B cell (primary cell): ENCODE results near the gene COL11A1. TPM values are rescaled to one million over a fixed set of nuclear protein-coding genes. Genes with fewer than 3 reads are reported as not detected.

Source experiments
- ATAC-seq: fragments of 200-7000 bp; cut with Tn5 transposase; one replicate; pipeline ENCODE4 v1.10.0; 2021; ENCODE audit warnings: low read depth, mild to moderate bottlenecking, moderate number of reproducible peaks, moderate library complexity
- CTCF ChIA-PET: fragments of 350-600 bp; sonication (Branson Sonifier 250); formaldehyde crosslinking; loops from one replicate; lab custom pipeline; 2021; ENCODE audit warnings: antibody characterized with exemption, inconsistent platforms; lab: Charles Lee
- POLR2A ChIA-PET: fragments of 350-600 bp; sonication (Branson Sonifier 250); formaldehyde crosslinking; loops from one replicate; lab custom pipeline; 2021; ENCODE audit warnings: antibody characterized with exemption; lab: Charles Lee
- DNase-seq: peaks from one replicate; pipeline ENCODE4 v3.0.0; 2013
- H2AFZ ChIP-seq: 2 replicates; pipeline ENCODE4 v1.6.1; 2012; ENCODE audit warnings: mild to moderate bottlenecking, low read depth, low read length; ENCODE audit not compliant: insufficient read depth, poor library complexity, severe bottlenecking
- H3K27ac ChIP-seq, 2 donors: 1 replicate in 1 of 2; 2 replicates in 1 of 2; pipeline ENCODE4 v1.5.1; 2012 to 2013; ENCODE audit warnings: low read length in 2 of 2, mild to moderate bottlenecking in 2 of 2, moderate library complexity in 1 of 2
- H3K27me3 ChIP-seq, 4 experiments: fragments of 200-600 bp in 1 of 4; sonication (generic) in 1 of 4; replicated peaks in 1 of 4; 1 replicate in 2 of 4; 2 replicates in 2 of 4; pipeline versions ENCODE4 v1.6.1 to v1.7.0; 2013 to 2016; ENCODE audit warnings: low read length in 3 of 4, mild to moderate bottlenecking in 2 of 4, mixed read lengths in 1 of 4, moderate library complexity in 1 of 4; ENCODE audit not compliant: insufficient read depth in 4 of 4, control insufficient read depth in 3 of 4; ENCODE audit errors: control extremely low read depth in 1 of 4
- H3K36me3 ChIP-seq, 2 experiments: replicated peaks in 1 of 2; 1 replicate in 1 of 2; 2 replicates in 1 of 2; pipeline versions ENCODE4 v1.6.1 to v1.7.1; 2013; ENCODE audit warnings: low read length in 1 of 2; ENCODE audit not compliant: insufficient read depth in 2 of 2, control insufficient read depth in 1 of 2; ENCODE audit errors: control extremely low read depth in 1 of 2, extremely low read depth in 1 of 2
- H3K4me1 ChIP-seq, 2 donors: fragments of 200-600 bp in 1 of 2; sonication (generic) in 1 of 2; 1 replicate in 1 of 2; 2 replicates in 1 of 2; pipeline versions ENCODE4 v1.5.1 to v1.6.1; 2013 to 2017; ENCODE audit warnings: low read length in 2 of 2; ENCODE audit not compliant: control insufficient read depth in 2 of 2, insufficient read depth in 2 of 2
- H3K4me2 ChIP-seq: replicated peaks from 2 replicates; pipeline ENCODE3; 2012; ENCODE audit warnings: mild to moderate bottlenecking, low read depth, low read length; ENCODE audit not compliant: poor library complexity, severe bottlenecking
- H3K4me3 ChIP-seq, 5 experiments: fragments of 200-600 bp in 1 of 5; sonication (generic) in 1 of 5; 1 replicate in 3 of 5; 2 replicates in 2 of 5; pipeline versions ENCODE4 v1.5.1 to v1.7.0; 2011 to 2016; ENCODE audit warnings: low read length in 4 of 5, mild to moderate bottlenecking in 4 of 5, low read depth in 2 of 5, control low read depth in 1 of 5, moderate library complexity in 1 of 5; ENCODE audit not compliant: insufficient read depth in 1 of 5; ENCODE audit errors: control extremely low read depth in 1 of 5, extremely low read depth in 1 of 5
- H3K79me2 ChIP-seq: fragments of 200-600 bp; sonication (generic); one replicate; pipeline ENCODE4 v1.6.0; 2016; ENCODE audit warnings: low read length; ENCODE audit not compliant: control insufficient read depth, insufficient read depth
- H3K9ac ChIP-seq: fragments of 200-600 bp; sonication (generic); 2 replicates; pipeline ENCODE4 v1.6.1; 2017; ENCODE audit warnings: mild to moderate bottlenecking, low read length, moderate library complexity
- H3K9me3 ChIP-seq, 3 donors: one replicate each; pipeline versions ENCODE4 v1.6.1 to v1.7.1; 2013; ENCODE audit warnings: low read length in 2 of 3; ENCODE audit not compliant: control insufficient read depth in 2 of 3, insufficient read depth in 1 of 3; ENCODE audit errors: control extremely low read depth in 1 of 3
- H4K20me1 ChIP-seq: 2 replicates; pipeline ENCODE4 v1.6.0; 2012; ENCODE audit warnings: mild to moderate bottlenecking, low read length; ENCODE audit not compliant: insufficient read depth, control insufficient read depth, poor library complexity, severe bottlenecking
- H3K27ac Mint-ChIP-seq: one replicate; pipeline ENCODE4 v1.8.0; 2021; ENCODE audit warnings: mixed read lengths
- H3K27me3 Mint-ChIP-seq: one replicate; pipeline ENCODE4 v1.8.0; 2021; ENCODE audit warnings: mixed read lengths
- H3K4me1 Mint-ChIP-seq: one replicate; pipeline ENCODE4 v1.8.0; 2021; ENCODE audit warnings: mixed read lengths
- H3K4me3 Mint-ChIP-seq: one replicate; pipeline ENCODE4 v1.8.0; 2021; ENCODE audit warnings: mixed read lengths
- H3K9me3 Mint-ChIP-seq: one replicate; pipeline ENCODE4 v1.8.0; 2022; ENCODE audit warnings: mixed read lengths; ENCODE audit not compliant: insufficient read depth
- EZH2 ChIP-seq: IDR thresholded peaks from 2 replicates; pipeline ENCODE4 v1.6.1; 2012; ENCODE audit warnings: borderline replicate concordance, low read depth, mild to moderate bottlenecking, moderate library complexity, low read length; ENCODE audit not compliant: insufficient read depth, poor library complexity, severe bottlenecking
- WGBS: methylation state at CpG from one replicate; pipeline ENCODE4 v1.1.5; 2013; ENCODE audit warnings: missing lambda C conversion rate; ENCODE audit not compliant: insufficient coverage; 5-methylcytosine and 5-hydroxymethylcytosine counted together
- intact Hi-C: fragments of 100-400 bp; cut with micrococcal nuclease; formaldehyde crosslinking; loops from one replicate; pipeline ENCODE4 v1.10.0; 2022
- polyA plus RNA-seq: library from polyadenylated mRNA; depleted of rRNA; stranded (reverse); fragments of >200 nt; gene quantifications from 2 replicates; pipeline ENCODE4 v1.2.3, GENCODE V29; 2012
- total RNA-seq, 2 donors: library from RNA; stranded (reverse); fragments of 120-200 nt in 1 of 2; gene quantifications; 1 replicate in 1 of 2; 2 replicates in 1 of 2; pipeline versions ENCODE4 v1.2.3 to v1.2.4, GENCODE V29; 2013 to 2022
- TF ChIP-seq, protein P1 (sequence below): fragments of 200-600 bp; IDR thresholded peaks from one replicate; pipeline ENCODE4 v1.8.0; 2022; ENCODE audit warnings: antibody characterized with exemption, mild to moderate bottlenecking

COL11A1 gene
- total and polyA plus RNA-seq, 2 donors (not counting 1 experiment from before 2014, with no cell fraction given), result not detected

GRCh38 chr1:103025858-103026409 is 82.4 kb downstream of the COL11A1 start:
- ATAC-seq, result no peak
- Mint-ChIP-seq H3K4me1 (no peaks in the 10 kb centered on the region), H3K4me3 (no peak overlapping the region), H3K27ac (no peak overlapping the region), H3K9me3 (no peaks in the 10 kb centered on the region), H3K27me3 (no peaks in the 10 kb centered on the region)
- Histone ChIP-seq H3K4me3 (no peak overlapping the region), H3K9ac (no peak overlapping the region), H2AFZ (no peak overlapping the region), H4K20me1 (no peaks in the 10 kb centered on the region), H3K27me3 (no peaks in the 10 kb centered on the region), H3K4me1 (no peaks in the 10 kb centered on the region), H3K79me2 (no peaks in the 10 kb centered on the region), H3K4me2 (no peak overlapping the region), H3K9me3 (no peaks in the 10 kb centered on the region), H3K36me3 (no peaks in the 10 kb centered on the region), H3K27ac (no peak overlapping the region)
- ChIA-PET CTCF (no interaction called here), POLR2A (no interaction called here)
- 36% methylated on average over 3 of the region's 5 CpGs for WGBS
- intact Hi-C loops, result no loop called here
- DNase-seq, result no peak
- TF ChIP-seq, protein P1, sequence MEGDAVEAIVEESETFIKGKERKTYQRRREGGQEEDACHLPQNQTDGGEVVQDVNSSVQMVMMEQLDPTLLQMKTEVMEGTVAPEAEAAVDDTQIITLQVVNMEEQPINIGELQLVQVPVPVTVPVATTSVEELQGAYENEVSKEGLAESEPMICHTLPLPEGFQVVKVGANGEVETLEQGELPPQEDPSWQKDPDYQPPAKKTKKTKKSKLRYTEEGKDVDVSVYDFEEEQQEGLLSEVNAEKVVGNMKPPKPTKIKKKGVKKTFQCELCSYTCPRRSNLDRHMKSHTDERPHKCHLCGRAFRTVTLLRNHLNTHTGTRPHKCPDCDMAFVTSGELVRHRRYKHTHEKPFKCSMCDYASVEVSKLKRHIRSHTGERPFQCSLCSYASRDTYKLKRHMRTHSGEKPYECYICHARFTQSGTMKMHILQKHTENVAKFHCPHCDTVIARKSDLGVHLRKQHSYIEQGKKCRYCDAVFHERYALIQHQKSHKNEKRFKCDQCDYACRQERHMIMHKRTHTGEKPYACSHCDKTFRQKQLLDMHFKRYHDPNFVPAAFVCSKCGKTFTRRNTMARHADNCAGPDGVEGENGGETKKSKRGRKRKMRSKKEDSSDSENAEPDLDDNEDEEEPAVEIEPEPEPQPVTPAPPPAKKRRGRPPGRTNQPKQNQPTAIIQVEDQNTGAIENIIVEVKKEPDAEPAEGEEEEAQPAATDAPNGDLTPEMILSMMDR, result no peak
- no peak for TF ChIP-seq EZH2

GRCh38 chr1:103024051-103024450 is 84.3 kb downstream of the COL11A1 start:
- no peak for ATAC-seq
- Histone ChIP-seq H3K79me2 (no peaks in the 10 kb centered on the region), H3K9ac (no peak overlapping the region), H2AFZ (no peak overlapping the region), H3K4me1 (no peaks in the 10 kb centered on the region), H3K27ac (no peak overlapping the region), H3K36me3 (no peaks in the 10 kb centered on the region), H3K9me3 (no peaks in the 10 kb centered on the region), H3K4me2 (no peak overlapping the region), H4K20me1 (no peaks in the 10 kb centered on the region), H3K4me3 (no peak overlapping the region), H3K27me3 (no peaks in the 10 kb centered on the region)
- Mint-ChIP-seq H3K9me3 (no peaks in the 10 kb centered on the region), H3K4me1 (no peaks in the 10 kb centered on the region), H3K27me3 (no peaks in the 10 kb centered on the region), H3K4me3 (no peak overlapping the region), H3K27ac (no peak overlapping the region)
- intact Hi-C loops, result no loop called here
- POLR2A ChIA-PET, result no interaction called here
- no CpG with 5 or more reads among the region's 1 CpG for WGBS
- CTCF ChIA-PET, result no interaction called here
- no peak for DNase-seq
- TF ChIP-seq, protein P1, result no peak
- TF ChIP-seq EZH2, result no peak
